Dermis blood vessel endothelial cell (primary cell): Measurements from ENCODE around the gene QRICH2. TPM values are rescaled to one million over a fixed set of nuclear protein-coding genes. Genes with fewer than 3 reads are reported as not detected.
A peak's percentile ranks its signal among the peaks of the same experiment; 100 is the strongest.
"Not testable (repeated sequence)": the region's sequence is repeated elsewhere in the genome, so short reads cannot be mapped to it uniquely, and the experiment has no call there.

Experiments used
- DNase-seq: peaks from one replicate; pipeline ENCODE4 v3.0.0; 2010
- total RNA-seq: library from RNA; depleted of rRNA; stranded (reverse); fragments of >200 nt; gene quantifications from 2 replicates; pipeline ENCODE4 v1.2.3, GENCODE V29; 2014

Gene QRICH2
- total RNA-seq, 1 donor from 2014 or later = 13.8 TPM

DNA sequence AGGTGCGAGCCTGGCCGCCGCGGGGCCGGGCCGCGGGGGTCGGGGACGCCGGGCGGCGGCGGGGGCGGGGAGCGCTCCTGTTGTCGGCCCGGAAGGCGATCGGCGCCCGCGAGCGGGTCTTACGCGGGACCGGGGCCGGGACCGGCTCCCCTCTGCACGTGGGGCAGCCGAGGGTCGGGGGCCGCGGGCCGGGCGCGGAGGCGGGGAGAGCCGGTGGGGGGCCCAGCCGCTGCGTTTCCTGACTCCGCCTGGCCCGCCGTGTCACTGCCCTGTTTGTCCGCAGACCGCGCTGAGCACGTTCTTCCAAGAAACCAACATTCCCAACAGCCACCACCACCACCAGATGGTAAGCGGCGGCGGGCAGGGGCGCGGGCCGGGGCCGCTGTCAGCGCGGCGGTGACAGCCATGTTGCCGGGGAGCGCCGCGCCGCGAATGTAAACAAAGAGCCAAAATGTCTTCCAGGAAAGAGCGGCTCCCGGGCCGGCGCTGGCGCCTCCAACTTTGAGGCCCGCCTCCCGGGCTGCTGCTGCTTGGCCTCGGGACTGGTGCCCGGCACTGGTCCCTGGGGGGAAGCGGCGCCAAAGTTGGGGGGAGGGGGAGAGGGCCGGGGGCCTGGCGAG lies 42.3 kb downstream of the QRICH2 start:
- DNase-seq = peak; percentile 62

- peak; percentile 100 for DNase-seq
These were observed 43.1 kb downstream of the QRICH2 start, which contains the start of gene UBALD2 for GRCh38 chr17:76264755-76265623. Gene UBALD2, plus strand, starts transcription at chr17:76265348. Its CDS starts 158 bp downstream, at chr17:76265506.

DNA sequence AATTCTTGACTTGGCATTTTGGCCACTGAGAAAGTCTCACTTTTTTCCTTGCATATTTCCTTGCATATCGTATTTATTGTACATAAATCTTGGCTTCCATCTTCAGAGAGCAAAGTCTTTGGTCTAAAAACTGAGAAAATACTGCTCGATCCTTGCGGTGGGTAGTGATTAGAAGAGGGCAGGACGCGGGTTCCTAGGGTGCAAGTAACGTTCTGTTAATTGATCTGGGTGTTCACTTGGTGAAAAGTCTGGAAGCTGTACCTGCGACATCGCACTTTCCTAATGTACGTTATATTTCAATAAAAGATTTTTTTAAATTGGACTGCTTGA lies 43.7 kb downstream of the QRICH2 start:
- no peak for DNase-seq

GRCh38 chr17:76263896-76264295 lies 44.2 kb downstream of the QRICH2 start:
- DNase-seq = no peak

DNA sequence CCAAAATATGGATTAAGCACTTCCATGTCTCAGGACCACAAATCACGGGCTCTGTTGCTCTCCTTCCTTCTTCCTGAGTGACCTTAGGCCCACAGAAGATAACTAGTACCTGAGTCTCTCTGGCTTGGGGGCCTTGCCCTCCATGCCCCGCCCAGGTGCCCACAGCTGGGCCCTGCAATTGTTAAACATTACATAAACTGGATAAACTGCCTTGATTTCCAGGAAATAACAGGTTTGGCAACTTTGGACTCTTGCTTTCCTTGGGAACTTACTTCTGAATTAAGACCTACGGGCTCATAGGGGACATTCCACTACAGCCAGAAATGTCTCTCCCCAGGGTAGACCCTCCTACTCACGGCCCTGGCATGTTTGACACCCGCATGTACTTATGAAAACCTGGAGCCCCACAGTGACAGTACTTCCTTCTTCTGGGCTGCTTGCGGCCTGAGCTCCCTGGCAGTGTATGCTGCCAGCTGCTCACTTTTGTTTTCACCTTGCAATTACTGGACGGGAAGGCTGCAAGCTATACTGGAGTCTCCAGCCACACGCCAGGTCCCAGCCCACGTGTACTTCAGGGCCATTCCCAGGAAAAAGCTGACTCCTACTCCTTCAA lies 45.2 kb downstream of the QRICH2 start:
- DNase-seq = peak; percentile 73

DNA sequence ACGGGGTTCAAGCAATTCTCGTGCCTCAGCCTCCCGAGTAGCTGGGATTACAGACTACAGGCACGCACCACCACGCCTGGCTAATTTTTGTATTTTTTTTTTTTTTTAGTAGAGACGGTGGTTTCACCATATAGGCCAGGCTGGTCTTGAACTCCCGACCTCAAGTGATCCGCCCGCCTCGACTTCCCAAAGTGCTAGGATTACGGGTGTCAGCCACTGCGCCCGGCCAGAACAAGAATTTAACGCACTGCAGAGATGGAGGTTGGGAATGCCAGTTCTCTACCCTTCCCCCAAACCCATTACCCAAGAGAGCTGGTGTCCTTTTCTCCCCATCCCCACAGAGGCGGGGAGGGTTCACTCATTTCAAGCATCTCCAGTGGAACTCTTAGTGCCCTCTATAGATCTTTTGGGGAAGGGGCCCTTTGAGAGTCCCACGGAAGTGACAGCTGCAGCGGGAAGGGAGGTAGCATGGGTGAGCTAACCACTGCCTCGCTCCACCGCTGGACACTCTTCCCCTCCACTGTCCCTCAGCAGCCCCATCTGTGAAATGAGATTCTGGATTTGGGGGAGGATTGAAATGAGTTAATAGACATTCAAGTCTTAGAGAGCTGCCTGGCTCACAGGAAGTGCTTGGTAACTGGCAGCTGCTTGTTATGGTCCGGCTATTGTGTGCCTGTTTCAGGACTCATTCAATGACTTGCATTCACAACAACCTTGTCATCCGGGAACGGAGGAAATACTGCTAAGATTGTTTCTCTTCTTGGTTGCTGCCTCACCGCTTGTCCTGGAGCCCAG lies 46.5 kb downstream of the QRICH2 start:
- DNase-seq = peak; percentile 97

- no peak for DNase-seq
These were observed 47.4 kb downstream of the QRICH2 start for GRCh38 chr17:76260669-76261068.

- DNase-seq = no peak
These were observed 47.9 kb downstream of the QRICH2 start for GRCh38 chr17:76260220-76260619.

DNA sequence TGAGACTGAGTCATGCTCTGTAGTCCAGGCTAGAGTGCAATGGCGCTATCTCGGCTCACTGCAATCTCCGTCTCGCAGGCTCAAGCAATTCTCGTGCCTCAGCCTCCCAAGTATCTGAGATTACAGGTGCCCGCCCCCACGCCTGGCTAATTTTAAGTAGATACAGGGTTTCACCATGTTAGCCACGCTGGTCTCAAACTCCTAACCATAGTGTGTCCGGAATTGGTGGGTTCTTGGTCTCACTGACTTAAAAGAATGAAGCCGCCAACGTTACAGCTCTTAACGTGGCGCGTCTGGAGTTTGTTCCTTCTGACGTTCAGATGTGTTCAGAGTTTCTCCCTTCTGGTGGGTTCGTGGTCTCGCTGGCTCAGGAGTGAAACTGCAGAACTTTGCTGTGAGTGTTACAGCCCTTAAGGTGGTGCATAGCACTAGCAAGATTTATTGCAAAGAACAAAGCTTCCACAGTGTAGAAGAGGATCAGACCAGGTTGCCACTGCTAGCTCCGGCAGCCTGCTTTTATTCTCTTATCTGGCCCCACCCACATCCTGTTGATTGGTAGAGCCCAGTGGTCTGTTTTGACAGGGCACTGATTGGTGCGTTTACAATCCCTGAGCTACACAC lies 51.5 kb downstream of the QRICH2 start:
- DNase-seq = not testable (repeated sequence)

GRCh38 chr17:76255801-76256429 lies 52.2 kb downstream of the QRICH2 start:
- DNase-seq = no peak

- DNase-seq = no peak
These were observed 53.8 kb downstream of the QRICH2 start for GRCh38 chr17:76254275-76254674.

DNA sequence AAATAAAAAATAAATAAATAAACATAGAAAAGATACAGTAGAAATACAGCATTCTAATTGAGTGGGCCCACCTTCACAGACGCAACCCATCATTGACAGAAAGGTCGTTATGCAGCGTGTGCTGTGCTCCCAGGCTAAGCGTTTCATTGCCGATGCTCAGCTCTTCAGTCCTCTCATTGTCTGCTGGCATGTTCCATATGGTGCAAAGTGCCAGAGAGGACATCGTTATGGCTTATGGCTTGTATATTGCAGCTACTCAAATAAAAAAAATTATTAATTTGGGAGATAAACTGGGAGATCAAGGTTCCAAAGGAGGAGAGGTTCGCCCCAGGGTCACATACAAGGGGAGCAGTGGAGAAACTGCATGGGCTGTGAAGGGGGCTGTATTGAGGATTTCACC lies 54.2 kb downstream of the QRICH2 start:
- no peak for DNase-seq

DNA sequence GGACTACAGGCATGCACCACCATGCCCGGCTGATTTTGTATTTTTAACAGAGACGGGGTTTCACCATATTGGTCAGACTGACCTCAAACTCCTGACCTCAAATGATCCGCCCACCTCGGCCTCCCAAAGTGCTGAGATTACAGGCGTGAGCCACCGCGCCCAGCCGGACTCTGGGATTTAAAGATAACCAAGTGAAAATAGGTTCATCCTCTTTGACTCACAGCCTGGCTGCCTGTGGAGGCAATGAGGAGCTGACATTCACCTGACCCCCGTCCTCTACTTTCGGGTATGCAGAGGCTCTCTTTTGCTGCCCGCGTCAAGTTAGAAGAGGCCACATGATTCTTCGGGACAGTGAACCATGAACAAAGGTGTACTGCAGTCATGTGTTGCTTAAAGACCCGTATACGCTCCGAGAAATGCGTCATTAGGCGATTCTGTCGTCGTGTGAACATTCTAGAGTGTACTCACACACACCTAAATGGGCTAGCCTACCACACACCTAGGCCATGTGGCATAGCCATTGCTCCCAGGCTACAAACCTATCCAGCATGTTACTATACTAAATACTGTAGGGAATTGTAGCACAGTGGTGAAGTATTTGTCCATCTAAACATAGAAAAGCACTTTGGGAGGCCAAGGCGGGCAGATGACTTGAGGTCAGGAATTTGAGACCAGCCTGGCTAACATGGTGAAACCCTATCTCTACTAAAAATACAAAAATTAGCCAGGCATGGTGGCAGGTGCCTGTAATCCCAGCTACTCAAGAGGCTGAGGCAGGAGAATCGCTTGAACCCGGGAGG lies 54.9 kb downstream of the QRICH2 start:
- not testable (repeated sequence) for DNase-seq

DNA sequence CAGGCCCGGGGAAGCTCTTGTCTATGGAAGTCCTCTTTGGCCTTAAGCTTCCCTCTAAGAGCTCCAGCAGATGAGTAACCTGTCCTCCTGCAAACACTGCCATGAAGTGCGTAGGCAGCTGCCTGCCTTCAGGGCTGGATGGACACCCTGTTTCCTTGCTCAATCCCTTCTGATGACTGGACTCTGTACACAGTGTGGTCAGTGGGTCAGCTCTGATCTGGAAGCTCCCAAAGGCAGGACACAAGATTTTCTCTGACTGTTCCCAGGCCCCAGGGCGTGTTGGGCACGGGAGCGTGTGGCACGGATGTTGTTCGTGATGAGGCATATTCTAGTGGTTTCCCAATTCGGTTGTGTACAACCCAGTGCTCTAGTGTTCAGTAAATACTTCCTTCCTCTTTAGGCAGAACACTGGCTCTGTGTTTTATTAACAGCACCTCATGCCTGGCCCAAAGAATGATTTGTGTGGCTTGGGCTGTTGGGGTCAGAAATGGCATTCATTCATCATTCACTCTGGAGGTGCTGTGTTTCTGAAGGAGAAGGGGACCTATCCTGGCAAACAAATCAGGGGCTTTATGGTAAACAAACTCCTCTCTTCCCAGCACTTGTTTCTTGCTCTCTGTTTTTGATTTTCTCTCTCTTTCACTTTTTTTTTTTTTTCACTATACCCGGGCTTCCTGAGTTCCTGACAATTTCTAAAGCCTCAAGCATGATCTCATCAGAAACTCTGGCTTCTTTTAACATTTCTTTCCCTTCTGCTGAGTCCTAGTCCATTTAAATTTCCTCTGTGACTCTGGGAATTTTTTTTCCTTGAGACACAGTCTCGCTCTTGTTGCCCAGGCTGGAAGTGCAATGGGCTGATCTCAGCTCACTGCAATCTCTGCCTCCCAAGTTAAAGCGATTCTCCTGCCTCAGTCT lies 55.8 kb downstream of the QRICH2 start:
- peak; percentile 65 for DNase-seq

- DNase-seq = no peak
These were observed 56.5 kb downstream of the QRICH2 start for GRCh38 chr17:76251478-76252039.

DNA sequence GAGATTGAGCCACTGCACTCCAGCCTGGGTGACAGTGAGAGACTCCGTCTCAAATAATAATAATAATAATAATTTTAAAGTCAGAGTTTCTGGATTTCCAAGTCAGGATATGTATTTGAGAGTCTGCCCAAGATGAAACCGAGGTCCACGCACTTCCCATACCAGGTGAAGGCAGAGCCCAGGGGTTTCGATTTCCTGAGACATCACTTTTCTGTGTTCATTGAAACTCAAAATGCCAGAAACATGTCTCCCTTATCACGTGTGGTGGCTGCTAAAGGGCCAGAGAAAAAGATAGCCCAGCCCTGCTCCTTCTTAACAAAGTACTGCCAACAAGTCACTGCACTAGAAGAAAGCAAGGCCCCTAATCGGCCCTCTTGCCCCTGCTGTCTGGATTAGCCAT lies 57.9 kb downstream of the QRICH2 start:
- no peak for DNase-seq

GRCh38 chr17:76248013-76248782 lies 59.9 kb downstream of the QRICH2 start:
- DNase-seq = peak; percentile 39

GRCh38 chr17:76247304-76247703 lies 60.8 kb downstream of the QRICH2 start:
- no peak for DNase-seq
